NCI-H1694 (cell line): ENCODE results near the gene ATP11B.

Experiments used
- DNase-seq: peaks from one replicate; lab custom pipeline; 2025; lab: John Stamatoyannopoulos, UW

The ATP11B gene

GRCh38 chr3:182957226-182957625, 163.9 kb downstream of the ATP11B start:
- no peak for DNase-seq

- DNase-seq: no peak
These were observed 164.5 kb downstream of the ATP11B start for GRCh38 chr3:182957676-182958266.

- no peak for DNase-seq
These were observed 166.4 kb downstream of the ATP11B start for GRCh38 chr3:182959474-182960350.

- DNase-seq: no peak
These were observed 168.9 kb downstream of the ATP11B start for GRCh38 chr3:182962166-182962565.

GRCh38 chr3:182964179-182964578, 170.9 kb downstream of the ATP11B start:
- DNase-seq: no peak

- no peak for DNase-seq
These were observed 172.6 kb downstream of the ATP11B start for GRCh38 chr3:182965861-182966366.

- DNase-seq: no peak
These were observed 174.2 kb downstream of the ATP11B start for GRCh38 chr3:182967218-182968204.

GRCh38 chr3:182969277-182969676, 176.0 kb downstream of the ATP11B start:
- no peak for DNase-seq

- DNase-seq: no peak
These were observed 176.5 kb downstream of the ATP11B start for GRCh38 chr3:182969853-182970252.

GRCh38 chr3:182970811-182971418, 177.6 kb downstream of the ATP11B start:
- no peak for DNase-seq
